ENCODE results near the gene MTO1. TPM values are rescaled to one million over a fixed set of nuclear protein-coding genes. Genes with fewer than 3 reads are reported as not detected.

MTO1 gene
- polyA plus RNA-seq, 3 donors: 8.0 to 22.8 (median 14.4) TPM

GRCh38 chr6:73525546-73526330 lies 64.2 kb downstream of the MTO1 start:
- H3K27ac ChIP-seq (ENCODE audit: low read depth in 1 of 2, low read length in 2 of 2): no peak overlapping the region
- no peaks in the 10 kb centered on the region for H3K9me3 ChIP-seq (replicated peaks in 1 of 2; ENCODE audit: control insufficient read depth in 1 of 2, insufficient read depth in 1 of 2, low read length in 2 of 2)
- H3K27ac Mint-ChIP-seq: peak overlapping the region in 1 of 7 donors; percentile 12
- no peak for TF ChIP-seq CTCF (IDR thresholded peaks at IDR 0.05)
- no peak overlapping the region for H3K4me2 ChIP-seq (replicated peaks; ENCODE audit: extremely low read depth, low read length, poor library complexity, severe bottlenecking)
- H3K9me3 Mint-ChIP-seq: no peaks in the 10 kb centered on the region
- 100% methylated on average over 1 of the region's 3 CpGs for WGBS (ENCODE audit: insufficient coverage)
- peaks cover 1% of the 10 kb centered on the region for H4K20me1 ChIP-seq (ENCODE audit: insufficient read depth, low read length)
- no peak overlapping the region for H2AFZ ChIP-seq (ENCODE audit: insufficient read depth, low read depth, low read length, poor library complexity, severe bottlenecking)
- H3K79me2 ChIP-seq (ENCODE audit: insufficient read depth, low read length): peaks cover 18% of the 10 kb centered on the region
- no peak overlapping the region for H3K4me3 Mint-ChIP-seq
- H3K4me1 ChIP-seq (ENCODE audit: control insufficient read depth in 1 of 2, insufficient read depth in 2 of 2, low read length in 2 of 2): peaks cover 20 to 24% of the 10 kb centered on the region in 2 donors
- intact Hi-C loops (cut with micrococcal nuclease): no loop called here
- peaks cover 18% of the 10 kb centered on the region for H3K4me1 Mint-ChIP-seq
- peaks cover 0 to 3% (median 1%) of the 10 kb centered on the region in 3 donors for H3K27me3 Mint-ChIP-seq (ENCODE audit: low read depth in 3 of 3)
- no peak for DNase-seq
- no peaks in the 10 kb centered on the region for H3K36me3 ChIP-seq (replicated peaks in 1 of 2; ENCODE audit: control insufficient read depth in 1 of 2, insufficient read depth in 2 of 2, low read length in 2 of 2)
- no peak overlapping the region for H3K9ac ChIP-seq (ENCODE audit: insufficient read depth, low read length, poor library complexity, severe bottlenecking)
- H3K4me3 ChIP-seq (replicated peaks in 1 of 3; ENCODE audit: low read depth in 2 of 3, low read length in 3 of 3): no peak overlapping the region
- H3K27me3 ChIP-seq (ENCODE audit: control insufficient read depth in 2 of 2, insufficient read depth in 2 of 2, low read length in 2 of 2): no peaks in the 10 kb centered on the region
- H3K36me3 Mint-ChIP-seq: no peaks in the 10 kb centered on the region

GRCh38 chr6:73528897-73529296 lies 67.4 kb downstream of the MTO1 start:
- Histone ChIP-seq H3K27ac (ENCODE audit: low read depth in 1 of 2, low read length in 2 of 2) (no peak overlapping the region), H2AFZ (ENCODE audit: insufficient read depth, low read depth, low read length, poor library complexity, severe bottlenecking) (no peak overlapping the region), H3K9me3 (replicated peaks in 1 of 2; ENCODE audit: control insufficient read depth in 1 of 2, insufficient read depth in 1 of 2, low read length in 2 of 2) (no peaks in the 10 kb centered on the region), H3K4me1 (ENCODE audit: control insufficient read depth in 1 of 2, insufficient read depth in 2 of 2, low read length in 2 of 2) (peaks cover 5 to 6% of the 10 kb centered on the region in 2 donors), H3K79me2 (ENCODE audit: insufficient read depth, low read length) (no peaks in the 10 kb centered on the region), H3K36me3 (replicated peaks in 1 of 2; ENCODE audit: control insufficient read depth in 1 of 2, insufficient read depth in 2 of 2, low read length in 2 of 2) (no peaks in the 10 kb centered on the region), H3K4me3 (replicated peaks in 1 of 3; ENCODE audit: low read depth in 2 of 3, low read length in 3 of 3) (no peak overlapping the region), H3K4me2 (replicated peaks; ENCODE audit: extremely low read depth, low read length, poor library complexity, severe bottlenecking) (no peak overlapping the region), H3K27me3 (ENCODE audit: control insufficient read depth in 2 of 2, insufficient read depth in 2 of 2, low read length in 2 of 2) (no peaks in the 10 kb centered on the region), H4K20me1 (ENCODE audit: insufficient read depth, low read length) (no peaks in the 10 kb centered on the region), H3K9ac (ENCODE audit: insufficient read depth, low read length, poor library complexity, severe bottlenecking) (no peak overlapping the region)
- Mint-ChIP-seq H3K4me1 (peaks cover 6% of the 10 kb centered on the region), H3K36me3 (no peaks in the 10 kb centered on the region), H3K27me3 (ENCODE audit: low read depth in 3 of 3) (peaks cover 1 to 5% (median 3%) of the 10 kb centered on the region in 3 donors), H3K4me3 (no peak overlapping the region), H3K27ac (no peak overlapping the region), H3K9me3 (no peaks in the 10 kb centered on the region)
- intact Hi-C loops (cut with micrococcal nuclease): no loop called here
- 80% methylated on average over 2 of the region's 7 CpGs for WGBS (ENCODE audit: insufficient coverage)
- TF ChIP-seq CTCF (IDR thresholded peaks at IDR 0.05): no peak
- DNase-seq: no peak
